Measurements from ENCODE around the gene OGA. TPM values are rescaled to one million over a fixed set of nuclear protein-coding genes. Genes with fewer than 3 reads are reported as not detected.

OGA gene
- total RNA-seq, 2 experiments from 2014 or later, result 395 to 416 TPM

DNA sequence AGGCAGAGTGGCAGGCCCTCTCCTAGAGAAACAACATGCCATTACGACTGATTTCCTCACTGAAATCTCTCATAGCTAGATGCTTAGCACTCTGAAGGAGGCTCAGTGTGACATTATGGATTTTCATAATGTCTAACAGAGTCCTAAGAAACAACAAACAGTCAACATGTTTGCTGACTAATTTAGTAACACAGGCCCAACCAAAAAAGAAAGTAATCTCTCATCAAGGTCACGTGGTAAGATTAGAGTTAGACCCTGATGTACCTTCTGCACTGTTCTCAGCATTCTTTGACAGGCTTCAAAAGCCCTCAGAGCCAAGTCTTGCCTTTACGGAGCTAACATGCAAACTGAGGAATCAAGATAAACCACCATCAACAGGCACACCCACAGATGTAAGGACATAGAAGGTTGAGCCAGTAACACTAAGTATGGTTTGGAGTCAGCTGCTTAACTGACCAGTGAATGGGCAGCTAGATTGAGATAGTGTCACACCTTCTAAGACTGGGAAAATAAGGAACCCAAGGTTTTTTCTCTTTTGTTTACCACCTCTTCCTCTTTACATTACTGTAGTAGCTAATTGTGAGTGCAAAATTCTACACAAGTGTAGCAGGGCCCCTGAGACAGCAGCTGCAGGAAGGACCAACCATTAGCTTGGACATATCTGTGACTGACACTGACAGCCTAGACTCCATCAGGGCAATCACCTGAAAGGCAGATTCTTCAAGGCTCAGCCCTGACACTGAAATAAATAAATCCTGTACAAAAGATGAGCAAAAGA lies 40.7 kb upstream of the OGA start:
- Histone ChIP-seq H3K27me3 (ENCODE audit: control insufficient read depth in 1 of 2, insufficient read depth in 2 of 2, low read length in 2 of 2) (no peaks in the 10 kb centered on the region), H3K36me3 (ENCODE audit: insufficient read depth, low read length) (no peaks in the 10 kb centered on the region), H3K9me3 (ENCODE audit: control insufficient read depth in 1 of 2, insufficient read depth in 1 of 2, low read length in 2 of 2) (peaks cover 0 to 4% of the 10 kb centered on the region in 2 experiments), H3K4me1 (ENCODE audit: insufficient read depth, low read length) (peaks cover 3% of the 10 kb centered on the region), H3K4me3 (ENCODE audit: low read length) (no peak overlapping the region), H3K27ac (ENCODE audit: low read depth in 1 of 2, low read length in 2 of 2) (no peak overlapping the region)
- intact Hi-C loops (cut with DNase I, micrococcal nuclease), result no loop called here
- ATAC-seq (ENCODE audit: poor library complexity) (no peak), DNase-seq (peak in 1 of 14 experiments; percentile 14)
- TF ChIP-seq, protein P1, sequence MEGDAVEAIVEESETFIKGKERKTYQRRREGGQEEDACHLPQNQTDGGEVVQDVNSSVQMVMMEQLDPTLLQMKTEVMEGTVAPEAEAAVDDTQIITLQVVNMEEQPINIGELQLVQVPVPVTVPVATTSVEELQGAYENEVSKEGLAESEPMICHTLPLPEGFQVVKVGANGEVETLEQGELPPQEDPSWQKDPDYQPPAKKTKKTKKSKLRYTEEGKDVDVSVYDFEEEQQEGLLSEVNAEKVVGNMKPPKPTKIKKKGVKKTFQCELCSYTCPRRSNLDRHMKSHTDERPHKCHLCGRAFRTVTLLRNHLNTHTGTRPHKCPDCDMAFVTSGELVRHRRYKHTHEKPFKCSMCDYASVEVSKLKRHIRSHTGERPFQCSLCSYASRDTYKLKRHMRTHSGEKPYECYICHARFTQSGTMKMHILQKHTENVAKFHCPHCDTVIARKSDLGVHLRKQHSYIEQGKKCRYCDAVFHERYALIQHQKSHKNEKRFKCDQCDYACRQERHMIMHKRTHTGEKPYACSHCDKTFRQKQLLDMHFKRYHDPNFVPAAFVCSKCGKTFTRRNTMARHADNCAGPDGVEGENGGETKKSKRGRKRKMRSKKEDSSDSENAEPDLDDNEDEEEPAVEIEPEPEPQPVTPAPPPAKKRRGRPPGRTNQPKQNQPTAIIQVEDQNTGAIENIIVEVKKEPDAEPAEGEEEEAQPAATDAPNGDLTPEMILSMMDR (IDR thresholded peaks at IDR 0.05), result no peak
- Mint-ChIP-seq H3K9me3 (peaks cover 5% of the 10 kb centered on the region), H3K27ac (no peak overlapping the region), H3K36me3 (ENCODE audit: low read depth) (peaks cover 60% of the 10 kb centered on the region), H3K27me3 (no peaks in the 10 kb centered on the region), H3K4me1 (ENCODE audit: low read depth) (peaks cover 4% of the 10 kb centered on the region), H3K4me3 (no peak overlapping the region)
- ChIA-PET POLR2A (no interaction called here), CTCF (no interaction called here)

DNA sequence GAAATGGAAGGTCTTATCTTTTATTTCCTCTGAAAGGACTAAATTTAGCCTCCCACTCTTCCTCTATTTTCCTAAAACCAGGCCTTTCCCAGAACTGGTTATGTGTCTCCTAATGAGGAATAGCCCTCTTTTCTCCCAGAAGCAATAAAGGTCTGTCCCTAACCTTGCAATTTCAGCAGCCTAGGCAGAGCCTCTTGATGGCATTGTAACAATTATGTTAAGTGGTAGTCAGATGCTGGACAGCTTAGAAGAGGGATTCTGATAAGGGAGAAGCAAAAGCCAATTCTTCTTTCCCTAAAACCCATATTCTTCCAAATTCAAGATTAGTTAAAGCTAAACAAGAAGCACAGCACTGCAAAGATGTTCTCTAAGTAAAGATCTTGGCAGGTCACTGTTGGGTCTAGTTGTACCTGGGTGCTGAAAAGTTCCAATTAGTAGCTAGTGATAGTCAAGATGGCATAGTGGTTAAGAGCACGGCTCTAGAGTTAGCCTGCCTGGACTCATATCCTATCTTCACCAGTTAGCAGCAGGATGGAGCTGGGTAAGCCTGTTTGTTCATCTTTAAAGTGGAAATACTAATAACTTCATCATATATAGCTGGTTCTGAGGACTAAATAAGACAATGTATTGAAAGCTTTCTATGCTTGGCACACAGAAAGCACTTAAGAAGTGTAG lies 39.7 kb upstream of the OGA start:
- POLR2A ChIA-PET, result interaction anchor here (1.0 kb wide), 1 partner anchor 17 kb away, joined by 3 read pairs; no protein-coding TSS in a partner anchor
- Mint-ChIP-seq H3K4me1 (ENCODE audit: low read depth) (peaks cover 4% of the 10 kb centered on the region), H3K27ac (no peak overlapping the region), H3K9me3 (peaks cover 5% of the 10 kb centered on the region), H3K36me3 (ENCODE audit: low read depth) (peaks cover 52% of the 10 kb centered on the region), H3K27me3 (no peaks in the 10 kb centered on the region), H3K4me3 (no peak overlapping the region)
- no peak for DNase-seq
- CTCF ChIA-PET, result interaction anchor here (0.6 kb wide), 1 partner anchor 11 kb away, joined by 3 read pairs; no protein-coding TSS in a partner anchor
- ATAC-seq (ENCODE audit: poor library complexity), result no peak
- Histone ChIP-seq H3K36me3 (ENCODE audit: insufficient read depth, low read length) (peaks cover 3% of the 10 kb centered on the region), H3K4me3 (ENCODE audit: low read length) (no peak overlapping the region), H3K9me3 (ENCODE audit: control insufficient read depth in 1 of 2, insufficient read depth in 1 of 2, low read length in 2 of 2) (peaks cover 0 to 4% of the 10 kb centered on the region in 2 experiments), H3K27me3 (ENCODE audit: control insufficient read depth in 1 of 2, insufficient read depth in 2 of 2, low read length in 2 of 2) (no peaks in the 10 kb centered on the region), H3K27ac (ENCODE audit: low read depth in 1 of 2, low read length in 2 of 2) (no peak overlapping the region), H3K4me1 (ENCODE audit: insufficient read depth, low read length) (peaks cover 3% of the 10 kb centered on the region)
- TF ChIP-seq, protein P1 (IDR thresholded peaks at IDR 0.05), result no peak
- intact Hi-C loops (cut with DNase I, micrococcal nuclease), result no loop called here

DNA sequence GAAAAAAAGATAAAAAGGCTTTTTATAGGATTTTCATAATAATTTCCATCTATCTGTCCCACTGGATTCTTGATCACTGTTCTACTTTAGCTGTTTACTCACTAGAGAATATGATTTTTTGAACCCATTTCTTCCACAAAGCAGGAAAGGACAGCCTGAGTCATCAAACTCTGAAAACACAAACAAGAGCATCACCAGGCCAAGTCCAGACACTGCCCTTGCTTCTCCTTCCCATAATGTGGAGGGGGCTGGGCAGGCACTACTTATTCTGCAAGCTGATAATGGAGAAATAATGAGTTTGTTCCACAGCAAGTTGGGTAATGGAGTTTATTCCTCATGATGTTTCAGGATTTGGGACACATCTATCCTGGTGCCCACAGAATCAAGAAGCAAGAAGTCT lies 38.4 kb upstream of the OGA start:
- peaks cover 4% of the 10 kb centered on the region for H3K4me1 Mint-ChIP-seq (ENCODE audit: low read depth)
- H3K27ac ChIP-seq (ENCODE audit: low read depth in 1 of 2, low read length in 2 of 2), result no peak overlapping the region
- TF ChIP-seq, protein P1 (IDR thresholded peaks at IDR 0.05), result no peak
- POLR2A ChIA-PET, result interaction anchor here (1.0 kb wide), 1 partner anchor 16 kb away, joined by 3 read pairs; no protein-coding TSS in a partner anchor
- ATAC-seq (ENCODE audit: poor library complexity) (no peak), DNase-seq (no peak)
- CTCF ChIA-PET, result interaction anchor here (1.4 kb wide), 1 partner anchor 16 kb away, joined by 5 read pairs; no protein-coding TSS in a partner anchor
- H3K4me1 ChIP-seq (ENCODE audit: insufficient read depth, low read length), result peaks cover 3% of the 10 kb centered on the region
- H3K27me3 ChIP-seq (ENCODE audit: control insufficient read depth in 1 of 2, insufficient read depth in 2 of 2, low read length in 2 of 2), result no peaks in the 10 kb centered on the region
- peaks cover 0 to 4% of the 10 kb centered on the region in 2 experiments for H3K9me3 ChIP-seq (ENCODE audit: control insufficient read depth in 1 of 2, insufficient read depth in 1 of 2, low read length in 2 of 2)
- peaks cover 5% of the 10 kb centered on the region for H3K9me3 Mint-ChIP-seq
- H3K27me3 Mint-ChIP-seq, result no peaks in the 10 kb centered on the region
- intact Hi-C loops (cut with DNase I, micrococcal nuclease), result no loop called here
- H3K36me3 Mint-ChIP-seq (ENCODE audit: low read depth), result peaks cover 41% of the 10 kb centered on the region
- no peak overlapping the region for H3K4me3 ChIP-seq (ENCODE audit: low read length)
- peaks cover 4% of the 10 kb centered on the region for H3K36me3 ChIP-seq (ENCODE audit: insufficient read depth, low read length)
- no peak overlapping the region for H3K27ac Mint-ChIP-seq
- no peak overlapping the region for H3K4me3 Mint-ChIP-seq

Data from CD4-positive, alpha-beta T cell (primary cell).